GM23338 (cell line): ENCODE results near the gene TTC39B.

Source experiments
- CTCF ChIP-seq, 2 experiments: fragments of 200-600 bp in 1 of 2; sonication (generic) in 1 of 2; conservative IDR thresholded peaks; 2 replicates each; pipeline versions ENCODE4 v1.5.1 to v1.6.1; 2016 to 2017; ENCODE audit warnings: antibody characterized with exemption in 2 of 2, low read depth in 2 of 2, mild to moderate bottlenecking in 2 of 2, moderate library complexity in 1 of 2
- ETS1 ChIP-seq: IDR thresholded peaks from 2 replicates; pipeline ENCODE4 v1.6.1; 2016; ENCODE audit warnings: antibody characterized with exemption
- EZH2 ChIP-seq: fragments of 200-600 bp; sonication (generic); IDR thresholded peaks from one replicate; pipeline ENCODE4 v1.8.0; 2017; ENCODE audit warnings: antibody characterized with exemption, mild to moderate bottlenecking, low read depth; ENCODE audit not compliant: unreplicated experiment
- REST ChIP-seq: IDR thresholded peaks from one replicate; pipeline ENCODE4 v1.6.1; 2018; ENCODE audit warnings: antibody characterized with exemption; ENCODE audit not compliant: unreplicated experiment

GRCh38 chr9:15205632-15206420 lies 101.2 kb downstream of the TTC39B start:
- TF ChIP-seq CTCF (conservative IDR thresholded peaks at IDR 0.05; ENCODE audit: low read depth in 2 of 2) (no peak), REST (no peak), EZH2 (no peak), ETS1 (no peak)
